Fibroblast of skin of back (primary cell): Measurements from ENCODE around the gene KHDRBS2.
A peak's percentile ranks its signal among the peaks of the same experiment; 100 is the strongest.
"Not testable (repeated sequence)": the region's sequence is repeated elsewhere in the genome, so short reads cannot be mapped to it uniquely, and the experiment has no call there.

ENCODE experiments used
- DNase-seq: peaks from one replicate; pipeline ENCODE4 v3.0.0-alpha.2; 2013

KHDRBS2 gene

DNA sequence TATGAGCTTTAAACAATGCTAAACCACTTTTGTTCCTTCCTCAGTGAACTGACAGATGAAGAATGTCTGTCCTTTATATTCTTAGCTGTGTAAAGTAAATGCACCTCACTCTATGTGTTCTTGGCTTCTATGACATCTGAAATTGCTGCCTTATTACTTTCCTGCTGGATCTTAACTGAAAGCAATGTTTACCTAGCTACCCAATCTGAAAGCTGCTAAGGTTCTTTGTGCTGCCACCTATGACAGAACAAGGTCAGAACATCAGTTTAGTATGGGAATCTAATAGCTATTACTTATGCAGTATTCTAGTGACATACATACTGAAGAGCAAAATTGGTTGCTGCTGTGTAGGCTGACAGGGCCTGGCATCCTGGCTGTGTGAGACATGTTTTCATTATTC is 444.1 kb downstream of the KHDRBS2 start:
- no peak for DNase-seq

DNA sequence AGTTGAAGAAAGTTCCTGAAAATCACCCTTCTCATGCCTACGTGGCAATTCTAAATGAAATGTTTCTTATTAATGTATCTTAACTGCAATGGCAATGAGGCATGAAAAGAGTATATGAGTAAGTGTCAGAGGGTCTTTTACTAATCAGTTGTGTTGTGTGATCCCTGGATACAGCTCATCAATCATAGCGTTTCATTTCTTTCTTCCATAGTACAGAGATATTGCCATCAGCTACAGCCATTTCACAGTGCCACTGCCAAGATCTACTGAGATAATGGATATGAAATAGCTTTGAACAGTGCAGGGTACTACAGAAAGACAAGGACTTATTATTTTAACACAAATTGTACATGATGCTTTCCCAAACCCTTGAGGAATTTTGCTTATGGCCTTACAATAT is 450.8 kb downstream of the KHDRBS2 start:
- DNase-seq: no peak

- no peak for DNase-seq
Observed at GRCh38 chr6:61833176-61833755, 452.8 kb downstream of the KHDRBS2 start.

- no peak for DNase-seq
Observed at GRCh38 chr6:61817716-61818115, 468.3 kb downstream of the KHDRBS2 start.

GRCh38 chr6:61810047-61810446 is 476.0 kb downstream of the KHDRBS2 start:
- no peak for DNase-seq

DNA sequence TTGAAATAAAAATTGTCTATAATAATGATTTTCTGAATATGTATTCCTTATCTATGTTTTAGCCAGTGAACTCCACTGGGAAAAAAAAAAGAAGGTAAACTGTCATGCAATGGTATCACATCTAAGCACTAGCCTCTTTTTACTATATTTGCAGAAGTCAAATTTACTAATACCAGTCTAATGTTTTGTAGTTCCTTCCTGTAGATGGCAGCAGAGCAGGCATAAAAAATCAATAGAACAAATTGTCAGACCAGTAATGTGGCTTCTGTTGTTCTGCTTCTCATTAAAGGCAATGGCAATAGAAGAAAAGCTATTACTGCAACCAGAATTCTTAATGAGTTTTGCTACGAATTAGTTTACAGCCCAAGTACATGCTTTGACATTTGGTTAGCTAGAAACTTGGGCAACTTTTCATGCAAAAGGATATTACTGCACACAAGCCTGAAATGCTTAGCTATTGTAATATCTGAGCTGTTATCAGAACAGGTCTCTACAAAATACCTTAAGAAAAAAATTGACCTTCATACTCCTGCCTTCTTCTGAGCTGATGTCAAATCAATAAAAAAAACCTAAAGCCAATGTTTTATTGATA is 476.9 kb downstream of the KHDRBS2 start:
- DNase-seq: peak; percentile 9

DNA sequence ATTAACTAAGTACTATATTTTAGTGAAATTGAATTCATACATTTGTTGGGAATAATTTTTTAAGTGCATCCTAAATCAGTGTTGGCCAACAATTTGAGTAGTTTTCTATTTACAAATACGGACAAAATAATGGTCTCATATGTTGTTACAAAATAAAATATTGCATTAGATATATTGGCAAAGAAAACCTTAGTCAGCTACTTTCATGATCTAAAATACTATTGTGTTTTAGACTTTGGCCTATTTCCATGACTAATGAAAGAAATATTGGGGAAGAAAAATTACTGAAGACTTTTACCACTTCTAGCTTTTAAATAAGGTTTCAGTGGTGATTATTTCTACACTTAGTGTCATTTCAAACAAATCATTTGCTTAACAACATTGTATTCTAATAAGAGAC is 498.0 kb downstream of the KHDRBS2 start:
- no peak for DNase-seq

DNA sequence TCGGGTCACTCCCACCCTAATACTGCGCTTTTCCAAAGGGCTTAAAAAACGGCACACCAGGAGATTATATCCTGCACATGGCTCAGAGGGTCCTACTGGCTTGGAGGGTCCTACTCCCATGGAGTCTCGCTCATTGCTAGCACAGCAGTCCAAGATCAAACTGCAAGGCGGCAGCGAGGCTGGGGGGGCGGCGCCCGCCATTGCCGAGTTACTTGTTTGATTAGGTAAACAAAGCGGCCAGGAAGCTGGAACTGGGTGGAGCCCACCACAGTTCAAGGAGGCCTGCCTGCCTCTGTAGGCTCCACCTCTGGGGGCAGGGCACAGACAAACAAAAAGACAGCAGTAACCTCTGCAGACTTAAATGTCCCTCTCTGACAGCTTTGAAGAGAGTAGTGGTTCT is 516.6 kb downstream of the KHDRBS2 start:
- not testable (repeated sequence) for DNase-seq

- no peak for DNase-seq
Observed at GRCh38 chr6:61755739-61756138, 530.3 kb downstream of the KHDRBS2 start.

- no peak for DNase-seq
Observed at GRCh38 chr6:61751986-61752385, 534.0 kb downstream of the KHDRBS2 start.

DNA sequence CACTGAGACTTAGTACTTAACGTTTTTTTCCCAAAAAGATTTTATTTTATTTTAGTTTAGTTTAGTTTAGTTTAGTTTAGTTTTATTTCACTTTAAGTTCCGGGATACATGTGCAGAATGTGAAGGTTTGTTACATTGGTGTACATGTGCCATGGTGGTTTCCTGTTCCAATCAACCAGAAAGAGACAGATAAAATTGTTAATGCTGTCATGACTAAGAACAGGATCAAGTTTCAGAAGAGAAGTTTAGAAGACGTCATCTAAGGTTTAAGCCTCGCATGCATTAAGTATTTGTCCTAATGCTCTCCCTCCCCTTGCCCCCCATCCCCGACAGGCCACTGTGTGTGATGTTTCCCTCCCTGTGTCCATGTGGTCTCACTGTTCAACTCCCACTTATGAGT is 540.0 kb downstream of the KHDRBS2 start:
- no peak for DNase-seq

DNA sequence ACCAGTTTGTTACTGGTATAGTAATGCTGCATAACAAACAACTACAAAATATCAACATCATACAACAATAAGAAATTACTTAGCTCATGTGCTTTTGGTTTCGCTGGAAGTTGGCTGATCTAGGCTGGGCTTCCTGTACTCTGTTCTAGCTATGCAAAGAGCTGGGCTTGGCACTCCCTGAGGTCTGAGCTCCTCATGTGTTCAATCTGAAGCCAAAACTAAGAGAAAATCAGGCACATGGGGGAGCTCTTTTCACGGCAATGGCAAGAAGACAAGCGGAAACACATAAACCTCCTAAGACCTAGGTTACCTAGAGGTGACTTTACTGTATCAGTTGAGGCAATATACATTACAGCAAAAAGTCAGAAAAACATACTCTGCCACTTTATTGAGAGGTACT is 574.2 kb downstream of the KHDRBS2 start:
- DNase-seq: no peak

DNA sequence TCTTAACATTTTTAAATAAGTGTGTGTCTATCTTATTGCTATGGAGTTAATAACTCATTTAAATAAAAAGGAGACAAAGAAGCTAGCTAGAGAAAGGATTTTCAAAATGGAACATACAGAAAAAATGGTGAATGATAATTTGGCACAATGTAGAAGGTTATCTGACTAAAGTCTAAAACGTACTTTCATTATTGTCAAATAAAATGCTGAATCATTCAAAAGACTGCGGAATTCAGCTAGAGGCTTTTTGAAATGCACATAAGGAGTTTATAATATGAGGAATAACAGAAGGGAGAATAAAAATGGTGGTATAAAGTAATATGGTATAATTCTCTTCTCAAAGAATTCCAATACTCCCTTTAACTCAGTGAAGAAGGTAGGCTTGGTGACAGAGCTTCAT is 597.9 kb downstream of the KHDRBS2 start:
- DNase-seq: no peak

DNA sequence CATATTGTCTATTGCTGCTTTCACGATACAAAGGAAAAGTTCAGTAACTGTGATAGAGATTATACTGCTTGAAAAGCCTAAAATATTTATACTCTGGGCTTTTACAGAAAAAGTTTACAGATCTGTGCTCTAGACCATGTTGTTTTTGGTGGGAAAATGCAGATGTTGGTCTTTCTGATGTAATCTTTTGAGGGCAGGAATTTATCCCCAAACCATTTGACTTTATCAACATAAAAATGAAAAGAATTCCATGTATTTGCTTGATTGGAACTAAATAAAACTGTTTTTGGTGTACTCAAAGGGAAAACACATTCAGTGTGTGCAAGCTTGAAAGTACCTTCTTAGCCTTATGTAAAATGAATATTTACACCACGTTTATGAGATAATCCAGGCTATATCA is 603.5 kb downstream of the KHDRBS2 start:
- DNase-seq: no peak

GRCh38 chr6:61679625-61680024 is 606.4 kb downstream of the KHDRBS2 start:
- DNase-seq: no peak

GRCh38 chr6:61675734-61676133 is 610.3 kb downstream of the KHDRBS2 start:
- DNase-seq: no peak

DNA sequence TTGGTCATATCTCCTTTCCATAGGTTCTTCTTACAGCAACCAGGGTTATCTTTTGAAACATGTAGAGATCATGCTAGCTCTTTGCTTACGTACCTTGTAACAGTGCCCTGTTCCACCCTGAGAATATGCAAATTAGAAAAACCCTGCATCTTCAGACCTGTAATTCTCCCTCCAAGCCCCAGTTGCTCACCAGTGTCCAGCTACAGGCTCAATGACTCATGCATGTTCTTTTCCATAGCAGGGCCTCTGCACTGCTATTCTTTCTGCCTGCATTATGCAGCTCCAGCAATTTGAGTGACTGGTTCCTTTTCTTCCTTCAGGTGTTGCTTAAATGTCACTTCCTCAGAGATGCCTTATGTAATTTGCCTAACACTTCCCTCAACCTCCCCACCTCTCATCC is 636.2 kb downstream of the KHDRBS2 start:
- no peak for DNase-seq

- DNase-seq: no peak
Observed at GRCh38 chr6:61640463-61640862, 645.6 kb downstream of the KHDRBS2 start.
